ENCODE data around the gene DGKZ.
"Not testable (repeated sequence)": the region's sequence is repeated elsewhere in the genome, so short reads cannot be mapped to it uniquely, and the experiment has no call there.

The DGKZ gene

DNA sequence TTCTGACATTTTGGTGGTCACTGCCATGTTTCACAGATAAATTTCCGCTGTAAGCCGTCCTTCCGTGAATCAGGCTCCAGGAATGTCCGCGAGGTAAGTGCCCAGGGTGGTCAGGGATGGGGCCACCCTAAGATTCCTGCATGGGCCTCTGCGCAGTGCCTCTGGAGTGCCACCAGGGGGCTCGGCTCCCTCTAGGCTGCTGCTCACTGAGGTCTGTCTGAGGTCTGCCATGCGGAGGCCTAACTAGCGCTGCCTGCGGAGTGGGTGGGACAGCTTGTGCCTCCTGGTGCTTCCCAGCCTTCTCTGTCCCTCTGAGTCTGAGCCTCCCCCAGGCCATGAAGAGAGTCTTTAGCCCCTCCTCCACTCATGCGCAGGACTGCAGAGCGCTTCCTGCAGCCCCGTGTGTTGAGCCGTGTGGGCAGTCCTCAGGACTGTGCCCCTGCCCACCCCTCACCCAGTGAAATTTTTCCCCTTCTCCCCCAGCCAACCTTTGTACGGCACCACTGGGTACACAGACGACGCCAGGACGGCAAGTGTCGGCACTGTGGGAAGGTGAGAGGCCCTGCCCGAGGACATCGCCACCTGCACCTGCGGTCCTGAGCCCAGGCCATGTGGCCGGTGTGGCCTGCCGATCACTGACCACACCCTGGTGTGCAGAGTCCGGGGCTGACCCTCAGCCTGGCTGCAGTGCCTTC is 22.3 kb downstream of the DGKZ start:
- no peak for DNase-seq

DNA sequence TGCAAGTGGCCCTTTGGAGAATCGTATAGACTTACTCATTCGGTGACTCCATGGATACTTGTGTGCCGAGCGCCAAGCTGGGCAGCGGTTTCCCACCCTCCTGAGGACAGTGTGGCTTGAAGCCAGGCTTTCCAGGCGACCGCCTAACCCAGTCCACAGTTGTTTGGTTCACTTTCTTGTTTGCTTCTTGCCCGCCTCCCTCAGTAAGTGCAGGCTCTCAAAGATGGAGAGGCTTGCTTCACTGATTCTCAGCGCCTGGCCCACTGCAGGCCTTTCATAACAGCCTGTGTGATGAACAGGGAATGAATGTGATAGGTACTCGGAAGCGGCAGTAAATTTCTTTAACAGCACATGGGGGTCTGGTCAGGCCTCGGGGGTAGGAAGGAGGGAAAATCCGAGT is 23.0 kb downstream of the DGKZ start:
- DNase-seq, result no peak

DNA sequence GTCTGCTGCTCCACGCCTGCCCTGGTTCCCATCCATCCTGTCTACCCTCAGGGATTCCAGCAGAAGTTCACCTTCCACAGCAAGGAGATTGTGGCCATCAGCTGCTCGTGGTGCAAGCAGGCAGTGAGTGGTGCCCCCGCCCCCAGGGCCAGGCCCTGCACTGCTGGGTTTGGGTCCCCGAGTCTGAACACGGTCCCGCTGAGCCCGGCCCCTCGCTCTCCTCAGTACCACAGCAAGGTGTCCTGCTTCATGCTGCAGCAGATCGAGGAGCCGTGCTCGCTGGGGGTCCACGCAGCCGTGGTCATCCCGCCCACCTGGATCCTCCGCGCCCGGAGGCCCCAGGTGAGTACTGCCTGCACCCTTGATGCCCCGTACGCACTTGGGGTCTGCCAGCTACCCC is 24.0 kb downstream of the DGKZ start:
- DNase-seq, result not testable (repeated sequence)

DNA sequence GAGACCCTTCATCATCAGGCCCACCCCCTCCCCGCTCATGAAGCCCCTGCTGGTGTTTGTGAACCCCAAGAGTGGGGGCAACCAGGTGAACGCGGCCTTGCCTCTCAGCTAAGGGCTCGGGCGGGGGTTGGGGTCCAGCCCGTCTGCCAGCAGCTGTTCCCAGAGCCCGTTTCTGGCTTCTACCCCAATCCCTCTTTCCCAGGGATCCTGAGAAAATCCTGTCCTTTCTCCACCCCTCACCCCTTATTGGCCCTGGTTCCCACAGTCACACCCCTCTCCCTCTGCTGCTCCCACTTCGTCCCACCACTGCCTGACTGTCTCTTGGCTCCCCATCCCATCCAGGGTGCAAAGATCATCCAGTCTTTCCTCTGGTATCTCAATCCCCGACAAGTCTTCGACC is 24.8 kb downstream of the DGKZ start:
- DNase-seq, result no peak

DNA sequence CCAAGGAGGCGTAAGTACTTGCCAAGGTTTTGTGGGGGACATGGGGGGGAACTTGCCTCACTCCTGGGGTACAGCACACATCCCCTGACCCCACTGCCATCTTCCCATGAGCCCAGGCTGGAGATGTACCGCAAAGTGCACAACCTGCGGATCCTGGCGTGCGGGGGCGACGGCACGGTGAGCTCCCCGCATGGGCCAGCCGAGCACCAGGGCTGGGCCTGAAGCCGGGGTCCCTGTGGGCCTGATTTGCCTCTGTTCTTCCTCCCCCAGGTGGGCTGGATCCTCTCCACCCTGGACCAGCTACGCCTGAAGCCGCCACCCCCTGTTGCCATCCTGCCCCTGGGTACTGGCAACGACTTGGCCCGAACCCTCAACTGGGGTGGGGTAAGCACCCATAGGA is 25.2 kb downstream of the DGKZ start:
- DNase-seq, result not testable (repeated sequence)

DNA sequence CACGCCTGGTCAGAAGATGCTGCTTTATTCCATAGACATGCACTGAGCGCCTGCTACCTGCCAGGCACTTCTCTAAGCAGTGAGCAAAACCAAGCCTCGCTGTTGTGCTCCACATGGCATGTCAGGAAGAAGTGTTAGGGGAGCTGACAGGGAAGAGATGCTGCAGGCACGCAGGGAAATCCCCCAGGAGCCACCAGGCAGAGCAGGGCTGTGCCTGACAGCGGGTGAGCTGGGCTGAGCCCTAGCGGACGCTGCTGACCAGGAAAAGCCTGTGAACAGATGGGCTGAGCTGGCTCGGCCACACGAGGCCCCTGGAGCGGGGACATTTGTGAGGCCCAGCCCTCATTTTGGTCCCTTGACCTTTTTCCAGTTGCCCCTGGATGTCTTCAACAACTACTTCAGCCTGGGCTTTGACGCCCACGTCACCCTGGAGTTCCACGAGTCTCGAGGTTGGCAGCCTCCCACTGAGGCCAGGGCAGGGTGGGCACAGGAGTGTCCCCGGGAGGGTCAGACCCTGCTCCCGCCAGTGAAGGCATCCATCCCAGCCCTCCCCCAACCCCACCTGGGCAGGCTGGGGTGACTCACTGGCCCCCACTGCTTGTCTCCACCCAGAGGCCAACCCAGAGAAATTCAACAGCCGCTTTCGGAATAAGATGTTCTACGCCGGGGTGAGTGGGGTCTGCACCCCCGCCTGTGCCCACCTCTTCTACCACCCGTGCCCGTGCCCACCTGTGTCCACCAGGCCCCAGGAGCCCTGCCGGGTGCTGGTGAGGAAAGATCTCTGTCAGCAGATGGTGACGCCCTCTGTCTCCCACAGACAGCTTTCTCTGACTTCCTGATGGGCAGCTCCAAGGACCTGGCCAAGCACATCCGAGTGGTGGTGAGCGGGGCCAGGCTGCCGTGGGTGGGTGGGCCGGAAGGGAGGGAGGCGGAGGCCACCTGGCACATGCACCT is 26.8 kb downstream of the DGKZ start:
- no peak for DNase-seq

DNA sequence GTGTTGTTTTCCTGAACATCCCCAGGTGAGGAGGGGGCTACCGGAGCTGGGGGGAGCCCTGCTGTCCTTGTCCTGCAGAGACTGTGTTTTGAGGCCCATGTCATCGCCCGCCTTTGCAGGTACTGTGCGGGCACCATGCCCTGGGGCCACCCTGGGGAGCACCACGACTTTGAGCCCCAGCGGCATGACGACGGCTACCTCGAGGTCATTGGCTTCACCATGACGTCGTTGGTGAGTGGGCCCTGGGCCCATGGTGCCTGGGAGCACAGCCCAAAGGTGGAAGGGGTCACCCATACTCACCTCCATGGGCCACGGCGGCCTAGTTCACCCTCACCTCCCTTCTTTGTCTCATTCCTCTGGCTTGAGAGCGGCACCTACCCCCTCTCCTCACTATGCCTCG is 27.6 kb downstream of the DGKZ start:
- no peak for DNase-seq

DNA sequence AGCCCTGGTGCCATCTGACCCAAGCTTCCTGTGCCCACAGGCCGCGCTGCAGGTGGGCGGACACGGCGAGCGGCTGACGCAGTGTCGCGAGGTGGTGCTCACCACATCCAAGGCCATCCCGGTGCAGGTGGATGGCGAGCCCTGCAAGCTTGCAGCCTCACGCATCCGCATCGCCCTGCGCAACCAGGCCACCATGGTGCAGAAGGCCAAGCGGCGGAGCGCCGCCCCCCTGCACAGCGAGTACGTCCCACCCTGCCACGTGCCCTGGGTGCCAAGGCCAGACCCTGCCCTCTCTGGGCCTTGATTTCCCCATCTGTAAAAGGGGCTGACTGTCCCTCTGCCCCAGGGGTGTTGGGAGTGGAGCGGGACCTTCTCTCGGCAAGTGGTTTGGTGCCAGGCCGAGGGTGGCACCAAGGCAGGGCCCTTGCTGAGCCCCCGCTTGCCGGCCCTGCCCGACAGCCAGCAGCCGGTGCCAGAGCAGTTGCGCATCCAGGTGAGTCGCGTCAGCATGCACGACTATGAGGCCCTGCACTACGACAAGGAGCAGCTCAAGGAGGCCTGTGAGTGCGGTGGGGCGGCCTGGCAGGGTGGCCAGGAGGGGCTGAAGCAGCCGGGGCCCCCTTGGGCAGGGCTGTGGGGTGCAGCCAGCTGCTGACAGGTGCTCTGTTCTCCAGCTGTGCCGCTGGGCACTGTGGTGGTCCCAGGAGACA is 28.3 kb downstream of the DGKZ start:
- no peak for DNase-seq

DNA sequence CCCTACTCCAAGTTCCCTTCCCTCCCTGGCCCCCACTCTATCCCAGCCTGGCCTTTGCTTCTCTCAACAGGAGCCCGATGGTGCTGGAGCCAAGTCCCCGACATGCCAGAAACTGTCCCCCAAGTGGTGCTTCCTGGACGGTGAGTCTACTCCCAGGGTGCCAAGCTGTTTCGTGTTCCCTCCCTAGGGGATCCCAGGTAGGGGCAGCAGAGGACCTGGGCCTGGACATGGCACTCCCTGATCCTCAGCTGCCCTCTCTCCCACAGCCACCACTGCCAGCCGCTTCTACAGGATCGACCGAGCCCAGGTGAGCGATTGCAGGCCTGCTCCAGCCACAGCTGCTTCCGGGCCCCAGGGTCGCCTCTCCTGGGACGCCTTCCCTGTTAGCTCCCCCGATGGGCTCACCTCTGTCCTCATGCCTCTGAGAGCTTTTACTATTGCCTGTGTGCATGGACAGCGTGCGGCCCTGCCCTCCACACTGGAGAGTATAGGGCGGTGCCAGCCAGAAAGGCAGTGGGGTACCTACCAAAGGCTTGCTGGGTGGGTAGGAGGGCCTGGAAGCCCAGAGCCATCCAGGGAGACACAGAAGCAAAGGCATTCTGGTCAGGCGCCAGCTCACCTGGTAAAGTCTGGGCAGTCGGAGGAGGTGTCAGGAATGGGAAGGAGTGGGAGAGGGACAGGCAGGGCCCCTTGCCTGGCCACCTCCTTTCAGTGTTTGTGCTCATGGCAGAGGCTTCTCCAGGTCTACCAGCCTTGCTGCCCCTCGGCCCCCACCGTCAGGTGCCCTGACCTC is 29.2 kb downstream of the DGKZ start:
- DNase-seq, result no peak

DNA sequence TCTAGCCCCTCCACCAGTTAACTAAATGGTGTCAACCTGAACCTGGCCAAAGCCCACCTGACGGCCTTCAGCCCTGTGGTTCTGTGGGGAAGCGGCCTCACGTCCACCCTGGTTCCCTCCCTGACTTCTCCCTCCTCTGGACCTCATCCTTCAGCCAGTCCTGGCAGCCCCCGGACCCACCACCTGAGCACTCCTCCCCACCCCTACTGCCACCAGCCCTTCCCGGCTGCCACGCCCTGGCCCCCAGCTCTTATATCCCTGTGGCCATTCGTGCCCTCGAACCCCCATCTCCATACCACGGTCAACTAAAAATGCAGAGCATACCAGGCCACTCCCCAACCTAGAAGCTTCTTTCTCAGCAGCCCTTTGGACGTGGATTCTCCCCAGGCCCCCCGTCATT is 30.0 kb downstream of the DGKZ start:
- DNase-seq, result no peak

DNA sequence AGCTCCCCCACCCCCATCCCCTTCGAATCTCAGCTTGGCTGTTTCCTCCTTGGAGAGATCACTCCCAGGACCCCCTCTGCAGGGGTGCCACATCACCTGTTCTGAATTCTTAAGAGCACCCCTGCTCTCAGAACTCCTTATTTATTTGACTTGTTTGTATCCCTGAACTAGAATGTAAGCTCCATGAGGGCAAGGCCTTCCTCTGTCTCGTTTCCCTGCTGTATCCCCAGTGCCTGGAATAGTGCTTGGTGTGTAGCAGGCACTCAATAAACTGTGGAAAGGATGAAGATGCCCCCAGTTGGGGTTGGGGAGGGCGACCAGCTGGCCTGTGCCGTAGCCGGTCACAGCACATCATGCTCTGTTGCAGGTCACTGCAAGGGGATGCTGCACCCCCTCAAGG is 30.6 kb downstream of the DGKZ start:
- no peak for DNase-seq

DNA sequence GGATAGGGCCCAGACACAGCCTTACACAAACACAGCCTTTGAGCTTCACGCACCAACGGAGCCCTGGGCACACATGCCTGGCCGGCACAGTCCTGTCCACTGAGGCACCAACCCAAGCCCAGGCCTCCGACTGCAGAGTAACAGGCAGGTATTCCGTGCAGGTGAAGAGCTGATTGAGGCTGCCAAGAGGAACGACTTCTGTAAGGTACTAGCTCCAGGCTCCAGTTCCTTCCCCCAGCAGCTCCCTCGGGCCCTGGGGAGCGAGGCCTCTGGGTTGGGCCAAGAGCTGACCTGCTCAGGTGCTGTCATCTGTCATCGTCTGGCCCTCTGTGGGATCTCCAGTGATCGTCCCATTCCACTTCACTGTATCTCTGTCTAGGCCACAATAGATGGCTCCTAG is 31.0 kb downstream of the DGKZ start:
- DNase-seq, result no peak

DNA sequence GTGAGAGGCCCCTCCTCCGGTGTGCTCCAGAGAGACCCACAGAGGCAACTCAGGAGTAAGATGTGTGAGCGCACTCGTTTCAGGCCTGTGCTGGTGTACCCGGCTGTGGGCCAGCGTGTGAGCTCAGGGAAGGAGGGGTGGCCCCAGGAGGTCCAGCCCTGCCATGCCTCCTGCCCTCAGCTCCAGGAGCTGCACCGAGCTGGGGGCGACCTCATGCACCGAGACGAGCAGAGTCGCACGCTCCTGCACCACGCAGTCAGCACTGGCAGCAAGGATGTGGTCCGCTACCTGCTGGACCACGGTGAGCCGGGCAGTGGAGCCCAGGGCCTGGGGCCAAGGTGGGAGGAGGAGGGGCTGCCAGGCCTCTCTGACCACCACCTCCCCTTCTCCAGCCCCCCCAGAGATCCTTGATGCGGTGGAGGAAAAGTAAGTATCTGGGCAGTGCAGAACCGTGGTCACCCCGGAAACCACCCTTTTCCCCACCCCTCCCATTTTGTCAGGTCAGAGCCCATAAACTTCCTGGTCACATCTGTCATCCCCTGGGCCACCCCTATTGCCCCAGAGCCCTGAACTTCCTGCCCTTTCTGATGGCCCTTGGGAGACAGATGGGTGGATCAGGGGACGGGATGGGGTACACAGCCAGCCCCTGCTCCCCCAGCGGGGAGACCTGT is 31.7 kb downstream of the DGKZ start:
- DNase-seq, result no peak

DNA sequence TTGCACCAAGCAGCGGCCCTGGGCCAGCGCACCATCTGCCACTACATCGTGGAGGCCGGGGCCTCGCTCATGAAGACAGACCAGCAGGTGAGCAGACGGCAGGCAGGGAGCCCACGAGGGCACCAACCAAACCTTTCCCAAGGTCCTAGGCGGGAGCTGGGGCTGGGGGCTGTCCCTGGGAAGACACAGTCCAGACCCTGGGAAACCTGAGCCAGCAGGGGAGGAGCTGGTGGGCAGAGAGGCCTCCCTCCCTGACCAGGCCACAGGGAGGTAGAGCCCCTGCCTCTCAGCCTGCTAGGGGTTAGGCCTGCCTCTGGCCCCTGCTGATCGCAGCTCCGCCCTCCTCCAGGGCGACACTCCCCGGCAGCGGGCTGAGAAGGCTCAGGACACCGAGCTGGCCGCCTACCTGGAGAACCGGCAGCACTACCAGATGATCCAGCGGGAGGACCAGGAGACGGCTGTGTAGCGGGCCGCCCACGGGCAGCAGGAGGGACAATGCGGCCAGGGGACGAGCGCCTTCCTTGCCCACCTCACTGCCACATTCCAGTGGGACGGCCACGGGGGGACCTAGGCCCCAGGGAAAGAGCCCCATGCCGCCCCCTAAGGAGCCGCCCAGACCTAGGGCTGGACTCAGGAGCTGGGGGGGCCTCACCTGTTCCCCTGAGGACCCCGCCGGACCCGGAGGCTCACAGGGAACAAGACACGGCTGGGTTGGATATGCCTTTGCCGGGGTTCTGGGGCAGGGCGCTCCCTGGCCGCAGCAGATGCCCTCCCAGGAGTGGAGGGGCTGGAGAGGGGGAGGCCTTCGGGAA is 32.4 kb downstream of the DGKZ start:
- DNase-seq, result not testable (repeated sequence)

DNA sequence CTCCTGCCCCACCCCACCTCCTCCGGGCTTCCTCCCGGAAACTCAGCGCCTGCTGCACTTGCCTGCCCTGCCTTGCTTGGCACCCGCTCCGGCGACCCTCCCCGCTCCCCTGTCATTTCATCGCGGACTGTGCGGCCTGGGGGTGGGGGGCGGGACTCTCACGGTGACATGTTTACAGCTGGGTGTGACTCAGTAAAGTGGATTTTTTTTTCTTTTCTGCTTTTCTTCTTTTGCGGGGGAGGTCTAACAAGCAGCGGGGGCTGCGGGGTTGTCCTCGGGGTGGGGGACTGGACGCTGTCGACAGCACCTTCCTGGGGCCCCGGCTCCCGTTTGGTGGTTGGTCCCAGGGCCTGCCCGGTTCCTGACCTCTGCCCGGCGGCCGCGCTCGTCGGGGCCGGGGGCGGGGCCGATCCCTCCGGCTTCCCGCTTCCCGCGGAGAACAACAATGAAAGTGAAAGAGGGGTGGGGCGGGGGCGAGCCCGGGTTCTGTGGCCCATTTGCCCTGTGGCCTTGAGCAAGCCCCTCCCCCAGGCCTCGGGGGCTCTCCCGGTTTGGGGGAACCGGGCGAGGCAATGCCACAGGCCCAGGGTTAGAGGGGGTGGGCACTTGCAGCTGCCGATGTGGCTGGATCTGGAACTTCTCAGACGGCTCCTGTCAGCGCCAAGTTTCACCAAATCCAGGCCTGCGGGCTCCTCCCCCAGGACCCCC is 33.2 kb downstream of the DGKZ start:
- DNase-seq, result no peak

DNA sequence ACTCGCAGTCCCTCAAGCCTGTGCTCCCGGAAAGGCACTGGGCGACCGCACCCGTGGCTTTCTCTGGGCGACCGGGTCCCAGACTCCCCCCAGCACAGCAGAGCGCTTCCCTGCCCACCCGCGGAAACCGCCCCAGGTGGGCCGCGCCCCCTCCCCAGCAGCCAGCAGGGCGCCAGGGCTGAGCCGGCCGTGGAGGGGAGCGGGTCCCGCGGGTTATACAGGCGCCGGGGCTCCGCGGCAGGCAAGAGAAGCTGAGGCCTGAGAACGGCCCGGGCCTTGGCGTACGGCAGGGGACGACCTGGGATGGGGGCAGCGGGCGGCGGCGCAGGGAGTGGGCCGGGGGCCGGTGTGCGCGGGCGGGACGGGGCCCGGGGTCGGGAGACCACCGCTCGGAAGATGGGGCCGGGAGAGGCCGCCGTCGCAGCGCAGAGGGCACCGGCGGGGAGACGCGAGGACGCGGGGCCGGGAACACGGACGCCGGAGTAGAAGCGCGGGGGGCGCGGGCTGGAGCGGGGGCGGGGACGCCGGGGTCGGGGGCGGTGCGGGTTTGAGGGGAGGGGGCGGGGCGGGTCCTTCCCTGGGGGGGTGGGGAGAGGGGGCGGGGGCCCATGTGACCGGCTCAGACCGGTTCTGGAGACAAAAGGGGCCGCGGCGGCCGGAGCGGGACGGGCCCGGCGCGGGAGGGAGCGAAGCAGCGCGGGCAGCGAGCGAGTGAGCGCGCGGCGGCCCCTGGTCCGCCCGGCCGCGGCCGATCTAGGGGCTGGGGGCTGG is 34.0 kb downstream of the DGKZ start, which contains the start of gene MDK:
Gene MDK, plus strand, starts transcription at position 622 of the 771 bp plus-strand sequence. CDS start 389 bp downstream, outside the sequence.
- no peak for DNase-seq

DNA sequence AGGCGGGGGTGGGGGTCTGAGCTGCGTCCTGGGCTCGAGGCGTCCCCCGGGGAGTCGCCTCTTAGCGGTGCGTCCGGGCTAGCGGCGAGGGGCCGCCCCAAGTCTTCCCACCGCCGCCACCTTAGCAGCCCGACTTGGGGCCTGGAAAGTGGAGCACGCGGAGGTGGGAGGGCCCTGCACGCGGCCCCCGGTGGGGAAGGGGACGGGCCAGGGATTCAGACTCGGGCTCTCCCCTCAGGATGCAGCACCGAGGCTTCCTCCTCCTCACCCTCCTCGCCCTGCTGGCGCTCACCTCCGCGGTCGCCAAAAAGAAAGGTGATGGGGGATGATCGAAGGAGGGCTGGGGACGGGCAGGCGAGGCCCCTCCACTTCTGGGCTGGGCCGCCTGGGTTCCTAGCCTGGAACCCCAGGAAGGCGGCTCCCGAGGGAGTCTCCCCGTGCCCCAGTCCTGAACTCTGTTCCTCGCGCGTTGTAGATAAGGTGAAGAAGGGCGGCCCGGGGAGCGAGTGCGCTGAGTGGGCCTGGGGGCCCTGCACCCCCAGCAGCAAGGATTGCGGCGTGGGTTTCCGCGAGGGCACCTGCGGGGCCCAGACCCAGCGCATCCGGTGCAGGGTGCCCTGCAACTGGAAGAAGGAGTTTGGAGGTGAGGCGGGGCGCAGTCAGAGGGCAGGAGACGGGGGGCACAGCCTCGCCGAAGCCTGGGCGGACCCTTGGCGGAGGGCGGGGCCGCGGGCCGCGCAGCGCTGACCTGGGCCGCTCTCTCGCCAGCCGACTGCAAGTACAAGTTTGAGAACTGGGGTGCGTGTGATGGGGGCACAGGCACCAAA is 34.8 kb downstream of the DGKZ start:
- no peak for DNase-seq

DNA sequence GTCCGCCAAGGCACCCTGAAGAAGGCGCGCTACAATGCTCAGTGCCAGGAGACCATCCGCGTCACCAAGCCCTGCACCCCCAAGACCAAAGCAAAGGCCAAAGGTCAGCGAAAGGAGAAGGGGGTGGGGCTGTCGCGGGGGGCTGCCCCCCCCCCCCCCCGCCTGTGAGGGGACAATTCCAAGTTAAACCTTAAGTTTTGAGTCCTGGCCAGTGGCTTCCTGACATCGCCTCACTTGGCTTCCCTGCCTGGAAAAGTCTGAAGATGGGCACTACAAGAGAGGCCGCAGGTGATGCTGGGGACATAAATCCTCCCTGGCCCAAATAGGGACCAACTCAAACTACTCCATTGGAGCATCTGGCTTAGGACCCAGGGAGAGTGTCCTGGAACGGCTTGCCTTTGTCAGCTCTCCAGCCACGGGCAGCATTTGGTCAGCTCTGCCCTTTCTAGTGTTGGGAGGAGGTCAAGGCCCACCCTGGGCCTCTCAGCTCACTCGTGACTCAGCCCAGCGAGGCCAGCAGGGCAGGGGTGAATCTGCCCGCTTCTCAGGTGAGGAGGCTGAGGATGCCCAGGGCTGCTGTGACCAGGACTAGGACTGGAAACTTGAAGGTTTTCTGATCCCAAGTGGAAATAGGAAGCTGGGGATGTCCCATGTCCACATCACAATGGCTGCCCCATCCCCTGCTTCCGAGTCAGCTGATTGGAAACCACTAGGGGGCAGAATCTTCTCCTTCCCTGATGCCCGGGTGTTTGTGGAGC is 35.6 kb downstream of the DGKZ start:
- DNase-seq, result no peak
